HL-60/S4 treated with retinoic acid at 250 ng/mL for 4 days and 3 days (cell line): ENCODE data around the gene CADM2.
"Not testable (repeated sequence)": the region's sequence is repeated elsewhere in the genome, so short reads cannot be mapped to it uniquely, and the experiment has no call there.

Source experiments
- in situ Hi-C: fragments of 300-500 bp; cut with MboI; formaldehyde crosslinking; loops from 2 replicates; pipeline ENCODE4 v1.7.0; 2022; ENCODE audit warnings: low sequenced_read_pairs

The CADM2 gene

DNA sequence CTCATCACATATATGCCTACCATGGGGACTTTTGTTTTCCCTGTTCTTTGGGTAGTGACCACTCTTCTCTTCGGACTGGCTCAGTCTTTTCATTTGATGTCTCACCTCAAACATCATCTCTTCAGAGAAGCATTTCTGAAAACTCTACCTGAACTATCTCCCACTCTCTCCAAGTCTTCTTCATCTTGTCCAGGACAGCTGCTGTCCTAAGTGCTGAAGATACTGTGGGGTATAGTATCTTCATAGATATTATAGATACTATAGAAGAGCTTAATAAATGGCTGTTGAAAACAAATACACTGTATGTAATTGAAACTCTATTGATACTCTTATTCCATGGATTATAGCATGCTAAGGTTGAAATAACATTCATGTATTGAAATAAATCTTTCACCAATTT is 672.3 kb downstream of the CADM2 start:
- in situ Hi-C loops, result no loop called here

DNA sequence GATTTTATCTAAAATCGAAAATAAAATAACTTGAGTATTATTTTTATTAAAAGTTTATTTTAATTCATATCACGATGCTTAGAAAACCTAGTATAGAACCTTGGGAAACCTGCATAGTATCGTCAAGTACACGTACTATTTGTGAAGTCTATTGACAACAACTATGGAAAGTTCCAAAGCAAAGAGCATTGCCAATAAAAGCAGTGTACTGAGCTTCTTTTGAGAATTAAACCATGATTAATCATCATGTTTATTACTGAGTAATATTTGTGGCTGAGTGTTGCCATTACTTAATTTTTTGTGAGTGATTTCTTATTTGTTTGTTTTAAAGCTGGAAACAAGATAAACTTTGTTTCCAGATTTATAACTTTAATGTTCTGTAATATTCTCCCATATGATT is 674.1 kb downstream of the CADM2 start:
- in situ Hi-C loops, result no loop called here

DNA sequence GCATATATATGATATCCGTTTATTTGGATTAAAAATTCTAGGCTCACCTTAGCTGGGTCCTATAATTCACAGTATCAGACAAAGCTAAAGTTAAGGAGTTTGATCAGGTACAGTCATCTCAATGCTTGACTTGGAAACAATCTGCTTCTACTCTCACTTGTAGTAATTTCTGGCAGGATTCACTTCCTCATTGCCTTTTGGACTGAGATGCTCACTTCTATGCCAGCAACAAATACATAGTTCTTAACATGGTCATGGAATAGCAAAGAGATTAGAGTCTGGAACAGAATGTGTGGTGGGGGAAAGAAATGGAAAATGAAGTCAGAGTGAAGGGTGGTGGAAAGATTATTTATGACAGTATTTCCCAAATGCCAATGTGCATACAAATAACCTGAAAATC is 693.6 kb downstream of the CADM2 start:
- in situ Hi-C loops, result no loop called here

- in situ Hi-C loops, result no loop called here
Measured at GRCh38 chr3:85660451-85660850, 701.7 kb downstream of the CADM2 start.

DNA sequence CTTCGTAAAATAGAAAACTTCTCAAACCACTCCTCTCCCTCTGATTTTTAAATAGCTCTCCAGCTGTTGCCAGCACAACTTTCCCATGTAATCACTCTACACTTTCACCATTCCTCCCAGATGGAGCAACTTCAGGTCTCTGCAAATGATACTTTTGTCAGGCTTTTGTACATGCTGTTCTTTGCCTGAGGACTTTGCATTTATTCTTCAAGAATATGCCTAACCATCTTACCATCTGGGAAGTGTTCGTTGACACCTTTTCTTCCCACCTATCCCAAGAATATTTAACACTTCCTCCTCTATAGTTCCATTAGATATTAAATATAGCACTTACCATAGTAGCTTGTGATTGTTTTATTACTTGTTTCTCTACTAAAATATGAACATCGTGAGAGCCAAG is 703.7 kb downstream of the CADM2 start:
- in situ Hi-C loops, result no loop called here

- in situ Hi-C loops, result no loop called here
Measured at GRCh38 chr3:85667744-85668143, 709.0 kb downstream of the CADM2 start.

DNA sequence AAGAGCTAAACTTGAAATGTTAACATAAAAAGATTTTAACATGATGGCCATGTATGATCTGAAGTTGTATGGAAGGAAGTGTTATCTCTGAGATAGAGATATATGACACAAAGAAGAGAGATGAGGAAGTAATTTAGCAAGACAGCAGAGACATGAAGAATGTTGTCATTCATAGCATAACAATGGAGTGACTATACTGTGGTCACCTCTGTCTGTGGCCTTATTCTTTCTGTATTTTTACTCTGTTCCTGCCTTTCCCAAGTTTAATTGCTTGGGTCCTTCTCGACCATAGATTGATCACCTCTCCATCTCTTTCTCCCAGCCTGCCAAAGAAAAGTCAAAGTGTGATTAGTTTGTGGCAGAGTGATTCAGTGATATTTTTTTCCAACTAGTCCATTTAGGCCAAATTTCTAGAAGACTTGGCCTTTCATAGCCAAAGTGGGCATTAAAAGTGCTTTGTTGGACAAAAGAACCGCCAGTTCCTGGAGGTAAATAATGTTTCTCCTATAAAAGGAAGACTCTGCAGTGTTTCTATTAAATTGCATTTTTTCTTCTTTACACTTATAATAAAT is 711.9 kb downstream of the CADM2 start:
- in situ Hi-C loops, result no loop called here

DNA sequence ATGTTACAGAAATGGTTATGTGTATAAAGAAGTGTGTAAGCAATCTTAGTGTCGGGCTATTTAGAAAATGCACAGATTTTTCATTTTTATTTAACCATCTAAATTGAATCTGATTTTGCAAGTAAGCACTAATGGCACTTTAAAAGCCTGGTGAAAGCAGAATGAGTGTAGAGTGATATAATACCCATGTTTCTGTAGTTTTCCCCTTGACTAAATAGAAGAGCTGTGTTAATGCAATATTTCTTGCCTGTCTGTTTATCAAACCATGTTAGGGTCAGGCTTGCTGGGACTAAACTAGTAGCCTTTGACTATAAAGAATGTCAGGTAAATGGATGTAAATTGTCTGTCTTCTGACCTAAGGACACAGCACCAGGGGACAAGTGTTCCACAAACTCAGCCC is 714.0 kb downstream of the CADM2 start:
- in situ Hi-C loops, result no loop called here

GRCh38 chr3:85678713-85679112 is 719.9 kb downstream of the CADM2 start:
- in situ Hi-C loops, result no loop called here

DNA sequence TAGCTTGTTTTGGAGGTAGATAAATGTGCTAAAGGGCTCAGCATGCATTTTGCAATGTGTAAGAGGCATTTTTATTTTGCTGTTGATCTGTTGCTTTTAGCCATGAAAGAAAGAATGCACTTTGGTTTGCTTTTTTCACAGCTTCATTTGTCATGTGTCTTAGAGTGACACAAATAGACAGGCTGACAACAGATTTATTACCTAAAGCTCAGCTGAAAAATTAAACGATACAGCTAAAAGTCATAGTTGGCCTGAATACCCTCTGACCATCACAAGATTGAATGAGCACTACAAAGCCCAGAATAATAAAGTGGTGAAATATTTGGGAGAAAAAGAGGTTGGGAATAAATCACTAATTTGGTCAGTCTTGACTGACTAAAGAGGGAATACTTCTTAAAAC is 723.1 kb downstream of the CADM2 start:
- in situ Hi-C loops, result no loop called here

- in situ Hi-C loops, result no loop called here
Measured at GRCh38 chr3:85691196-85691595, 732.4 kb downstream of the CADM2 start.

DNA sequence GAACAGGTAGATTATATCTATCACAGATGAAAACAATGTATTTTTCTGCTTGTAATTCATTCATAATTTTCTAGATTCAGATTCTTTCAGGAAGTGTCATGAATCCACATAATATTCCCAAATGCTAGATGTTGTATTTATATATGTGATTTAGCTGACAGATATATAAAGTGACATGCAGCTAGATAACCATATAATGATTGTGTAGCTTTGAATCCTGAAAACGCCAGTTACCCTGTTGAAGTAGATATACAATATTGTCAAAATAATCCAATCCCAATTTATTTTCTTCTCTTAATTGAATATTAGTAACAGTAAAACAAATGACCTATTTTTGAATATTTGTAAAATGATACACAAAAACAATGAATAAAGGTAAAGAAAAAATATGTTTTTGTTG is 738.4 kb downstream of the CADM2 start:
- in situ Hi-C loops, result no loop called here

DNA sequence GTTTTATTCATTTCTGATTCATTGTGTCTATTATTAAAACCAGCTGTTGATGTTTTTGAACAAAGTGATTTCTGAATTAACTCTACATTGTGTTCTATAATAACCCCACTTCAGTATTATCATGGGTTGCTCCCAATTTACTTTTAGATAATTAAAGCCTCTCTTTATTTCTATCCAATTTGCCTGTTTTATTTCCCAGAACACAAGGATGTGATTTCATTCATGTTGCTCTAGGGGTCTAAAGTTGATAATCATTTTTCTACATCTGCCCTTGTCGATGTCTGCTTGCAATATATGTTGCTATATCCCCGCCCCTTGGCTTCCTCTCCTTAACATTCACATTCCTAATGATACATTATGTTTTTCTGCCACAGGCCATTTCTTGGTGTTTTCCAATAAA is 747.3 kb downstream of the CADM2 start:
- in situ Hi-C loops, result no loop called here

DNA sequence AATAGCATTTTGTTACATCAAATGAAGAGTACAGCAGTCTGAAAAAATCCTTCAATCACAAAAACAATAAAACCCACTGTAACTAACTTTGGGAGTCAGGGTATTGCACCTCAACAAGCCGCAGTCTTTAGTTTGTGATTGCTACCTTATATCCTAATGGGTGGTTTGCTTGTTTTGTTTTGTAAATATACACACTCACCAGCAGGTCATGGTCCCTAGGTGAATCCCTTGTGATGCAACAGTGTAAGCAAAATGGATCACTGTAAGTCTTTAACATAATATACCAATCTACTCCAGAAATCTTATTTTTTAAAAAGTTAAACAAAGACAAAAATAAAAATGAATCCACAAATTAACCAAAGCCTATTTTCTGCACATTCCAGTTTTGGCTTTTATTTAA is 749.5 kb downstream of the CADM2 start:
- in situ Hi-C loops, result not testable (repeated sequence)

GRCh38 chr3:85709346-85709892 is 750.6 kb downstream of the CADM2 start:
- in situ Hi-C loops, result no loop called here

DNA sequence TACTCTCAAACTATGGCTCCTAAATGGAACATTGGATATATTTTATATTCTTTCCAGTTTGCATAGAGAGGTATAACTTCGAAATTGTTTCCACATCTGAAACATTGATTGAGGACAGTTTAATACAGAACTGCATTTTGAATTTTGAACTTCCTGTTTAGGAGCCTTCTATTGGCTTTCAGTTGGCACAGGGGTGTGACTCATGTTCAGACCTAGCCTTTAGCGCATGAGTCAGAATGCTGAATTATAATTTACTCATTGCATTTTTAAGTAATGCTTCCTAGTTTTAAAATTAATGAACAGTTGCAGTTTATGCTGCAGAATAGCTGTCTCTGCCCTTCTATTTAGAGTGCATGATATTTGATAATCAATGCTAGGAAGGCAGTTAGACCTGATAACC is 751.7 kb downstream of the CADM2 start:
- in situ Hi-C loops, result no loop called here

GRCh38 chr3:85721409-85722145 is 762.8 kb downstream of the CADM2 start:
- in situ Hi-C loops, result no loop called here

DNA sequence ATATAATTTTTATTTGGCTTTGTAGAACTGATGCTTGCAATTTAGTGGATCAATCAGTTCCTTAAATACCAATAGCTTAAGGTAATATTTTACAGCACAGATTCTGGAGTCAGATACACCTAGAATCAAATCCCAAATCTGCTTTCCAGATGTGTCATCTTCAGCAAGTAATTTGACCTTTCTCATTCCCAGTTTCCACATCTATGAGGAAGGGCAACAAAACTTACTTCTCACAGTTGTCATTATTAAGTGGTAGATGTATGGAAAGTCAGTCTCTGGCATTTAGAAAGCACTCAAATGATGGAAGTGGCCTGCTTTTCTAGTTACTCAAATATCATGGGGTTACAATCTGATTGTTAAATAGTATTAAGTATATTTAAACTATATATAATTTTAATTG is 767.0 kb downstream of the CADM2 start:
- in situ Hi-C loops, result no loop called here

GRCh38 chr3:85726241-85726640 is 767.5 kb downstream of the CADM2 start:
- in situ Hi-C loops, result no loop called here

- in situ Hi-C loops, result no loop called here
Measured at GRCh38 chr3:85737846-85738245, 779.1 kb downstream of the CADM2 start.

- in situ Hi-C loops, result no loop called here
Measured at GRCh38 chr3:85740561-85740960, 781.8 kb downstream of the CADM2 start.

DNA sequence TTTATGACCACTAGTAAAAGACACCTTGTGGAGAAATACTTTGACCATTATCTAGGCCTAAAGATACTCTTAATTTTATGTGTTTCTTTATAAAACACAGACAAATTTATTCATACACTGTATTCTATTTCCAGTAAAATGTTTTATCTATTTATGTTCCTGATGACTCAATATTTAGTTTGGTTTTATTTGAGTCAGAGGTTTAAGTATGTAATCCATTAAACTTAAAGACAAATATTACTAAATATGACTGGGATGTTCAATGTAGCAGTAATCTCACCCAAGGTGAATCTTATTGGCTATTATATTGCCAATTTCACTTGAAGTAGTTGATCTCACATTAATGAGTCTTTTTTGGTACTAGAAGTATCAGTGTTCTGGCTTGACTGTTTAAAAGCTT is 799.7 kb downstream of the CADM2 start:
- in situ Hi-C loops, result no loop called here

DNA sequence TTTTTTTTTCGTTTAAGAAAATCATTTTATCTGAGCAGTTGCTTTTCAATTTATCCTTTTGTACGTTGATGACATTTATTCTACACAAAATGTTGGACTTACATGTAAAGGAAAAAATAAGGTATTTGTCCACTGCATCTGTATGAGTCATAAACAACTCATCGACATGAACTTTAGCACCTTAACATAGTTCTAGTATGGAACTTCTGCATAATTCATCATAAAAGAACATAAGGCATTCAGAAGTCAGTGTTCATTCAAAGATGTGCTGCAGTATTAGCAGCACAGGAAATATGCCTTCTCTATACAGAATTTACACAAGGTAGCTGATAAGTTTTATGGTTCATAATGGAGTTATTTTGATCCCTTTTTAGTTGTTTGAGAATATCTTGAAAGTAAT is 801.6 kb downstream of the CADM2 start:
- in situ Hi-C loops, result no loop called here
